SKM-1 treated with dmso at 0.1 percent for 144 hours (cell line): ENCODE data around the gene USP20.
"Not testable (repeated sequence)": the region's sequence is repeated elsewhere in the genome, so short reads cannot be mapped to it uniquely, and the experiment has no call there.

Source experiments
- DNase-seq: peaks from one replicate; lab custom pipeline; 2025; ENCODE audit not compliant: unreplicated experiment; lab: John Stamatoyannopoulos, UW

The USP20 gene

GRCh38 chr9:129835128-129835859 is at the start of gene USP20, which contains the start of gene C9orf78:
Gene USP20 (plus strand): TSS chr9:129835458. CDS start chr9:129852556, 17,098 bp downstream.
Gene C9orf78 (minus strand): TSS chr9:129835275. CDS start chr9:129835221, 54 bp downstream.
- peak; percentile 96 for DNase-seq

- no peak for DNase-seq
Observed at GRCh38 chr9:129785866-129786265, 49.4 kb upstream of the USP20 start.

DNA sequence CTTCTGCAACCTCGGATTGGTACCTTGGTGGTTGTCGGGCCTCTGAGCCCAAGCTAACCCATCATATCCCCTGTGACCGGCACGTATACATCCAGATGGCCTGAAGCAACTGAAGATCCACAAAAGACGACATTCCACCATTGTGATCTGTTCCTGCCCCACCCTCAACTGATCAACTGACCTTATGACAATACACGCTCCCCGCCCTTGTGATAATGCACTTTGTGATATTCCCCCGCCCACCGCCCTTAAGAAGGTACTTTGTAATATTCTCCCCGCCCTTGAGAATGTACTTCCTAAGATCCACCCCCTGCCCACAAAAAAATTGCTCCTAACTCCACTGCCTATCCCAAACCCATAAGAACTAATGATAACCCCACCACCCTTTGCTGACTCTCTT is 48.8 kb upstream of the USP20 start:
- DNase-seq = no peak

GRCh38 chr9:129794549-129794948 is 40.7 kb upstream of the USP20 start:
- no peak for DNase-seq

- not testable (repeated sequence) for DNase-seq
Observed at GRCh38 chr9:129796029-129796428, 39.2 kb upstream of the USP20 start.

- no peak for DNase-seq
Observed at GRCh38 chr9:129798973-129799372, 36.3 kb upstream of the USP20 start.

- DNase-seq = no peak
Observed at GRCh38 chr9:129801504-129801903, 33.8 kb upstream of the USP20 start.

GRCh38 chr9:129802833-129803675 is 32.2 kb upstream of the USP20 start, which contains the start of gene TOR1B:
Gene TOR1B (plus strand): TSS chr9:129803184. CDS start chr9:129803213, 29 bp downstream.
- DNase-seq = peak; percentile 80

DNA sequence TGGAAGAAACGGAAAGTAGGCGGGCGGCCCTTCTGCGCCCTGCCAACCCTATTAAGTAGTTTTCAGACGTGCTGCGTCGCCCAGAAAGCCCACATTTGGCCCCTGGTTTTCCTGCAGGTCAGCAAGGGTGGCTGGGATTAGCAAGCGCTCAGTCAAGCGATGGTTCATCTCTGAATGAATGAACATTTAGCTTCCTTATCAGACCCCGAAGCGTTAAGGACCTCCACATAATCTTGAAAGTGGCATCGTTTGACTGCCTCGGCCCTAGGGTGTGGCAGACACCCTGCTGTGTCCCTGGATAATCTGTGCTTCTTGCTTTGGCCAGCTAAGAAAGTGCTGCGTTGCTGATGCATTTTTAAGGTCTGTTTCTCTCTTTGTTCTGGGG is 31.6 kb upstream of the USP20 start:
- DNase-seq = no peak

- DNase-seq = peak; percentile 60
Observed at GRCh38 chr9:129806061-129806460, 29.2 kb upstream of the USP20 start.

DNA sequence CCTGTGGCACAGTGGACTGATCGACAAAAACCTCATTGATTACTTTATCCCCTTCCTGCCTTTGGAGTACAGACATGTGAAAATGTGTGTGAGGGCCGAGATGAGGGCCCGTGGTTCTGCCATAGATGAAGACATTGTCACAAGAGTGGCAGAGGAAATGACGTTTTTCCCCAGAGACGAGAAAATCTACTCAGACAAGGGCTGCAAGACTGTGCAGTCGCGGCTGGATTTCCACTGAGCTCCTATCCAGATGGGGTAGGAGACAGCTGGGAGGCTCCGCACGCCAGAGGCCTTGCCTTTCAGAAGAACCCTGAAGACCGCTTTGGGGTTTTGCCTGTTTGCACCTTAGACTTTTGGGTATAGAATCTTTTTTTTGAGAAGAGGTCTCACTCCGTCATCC is 25.9 kb upstream of the USP20 start:
- no peak for DNase-seq

DNA sequence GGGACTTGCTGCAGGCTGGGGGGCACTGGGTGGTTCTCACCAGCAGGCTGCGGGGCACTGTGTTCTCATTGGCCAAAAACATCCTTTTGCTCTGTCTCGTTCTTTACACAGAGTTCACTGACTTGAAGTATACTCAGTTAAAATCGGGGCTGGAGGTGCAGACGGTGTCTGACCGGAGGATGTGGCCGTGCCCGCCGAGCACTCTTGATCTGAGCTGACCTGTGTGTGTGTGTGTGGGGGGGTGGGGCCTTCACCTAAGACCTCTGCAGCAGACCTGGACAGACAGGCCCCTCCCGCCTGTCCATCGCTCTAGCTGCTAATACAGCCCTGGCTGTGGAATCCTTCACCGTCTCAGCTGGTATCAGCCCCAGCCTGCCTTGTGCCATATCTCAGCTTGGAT is 25.1 kb upstream of the USP20 start:
- no peak for DNase-seq

DNA sequence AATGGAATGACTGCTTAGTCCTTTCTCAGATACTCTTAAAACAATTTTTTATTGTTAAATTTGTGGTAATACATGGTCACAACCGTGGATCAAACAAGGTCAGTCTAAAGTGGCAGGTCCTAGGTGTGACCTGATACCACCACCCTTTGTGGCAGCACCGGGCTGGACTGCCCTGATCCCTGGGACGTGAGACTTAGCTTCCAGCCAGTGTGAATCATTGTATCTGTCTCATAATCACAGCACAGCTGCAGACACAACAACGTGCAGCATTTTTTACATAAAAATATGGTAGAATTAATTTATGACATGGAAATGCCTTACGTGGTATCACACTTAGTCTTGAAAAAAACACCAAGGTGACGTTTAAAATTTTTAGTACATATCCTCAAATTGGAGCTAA is 24.5 kb upstream of the USP20 start:
- no peak for DNase-seq

GRCh38 chr9:129811967-129812363 is 23.3 kb upstream of the USP20 start:
- DNase-seq = no peak

- DNase-seq = no peak
Observed at GRCh38 chr9:129812385-129812784, 22.9 kb upstream of the USP20 start.

- no peak for DNase-seq
Observed at GRCh38 chr9:129813661-129814060, 21.6 kb upstream of the USP20 start.

DNA sequence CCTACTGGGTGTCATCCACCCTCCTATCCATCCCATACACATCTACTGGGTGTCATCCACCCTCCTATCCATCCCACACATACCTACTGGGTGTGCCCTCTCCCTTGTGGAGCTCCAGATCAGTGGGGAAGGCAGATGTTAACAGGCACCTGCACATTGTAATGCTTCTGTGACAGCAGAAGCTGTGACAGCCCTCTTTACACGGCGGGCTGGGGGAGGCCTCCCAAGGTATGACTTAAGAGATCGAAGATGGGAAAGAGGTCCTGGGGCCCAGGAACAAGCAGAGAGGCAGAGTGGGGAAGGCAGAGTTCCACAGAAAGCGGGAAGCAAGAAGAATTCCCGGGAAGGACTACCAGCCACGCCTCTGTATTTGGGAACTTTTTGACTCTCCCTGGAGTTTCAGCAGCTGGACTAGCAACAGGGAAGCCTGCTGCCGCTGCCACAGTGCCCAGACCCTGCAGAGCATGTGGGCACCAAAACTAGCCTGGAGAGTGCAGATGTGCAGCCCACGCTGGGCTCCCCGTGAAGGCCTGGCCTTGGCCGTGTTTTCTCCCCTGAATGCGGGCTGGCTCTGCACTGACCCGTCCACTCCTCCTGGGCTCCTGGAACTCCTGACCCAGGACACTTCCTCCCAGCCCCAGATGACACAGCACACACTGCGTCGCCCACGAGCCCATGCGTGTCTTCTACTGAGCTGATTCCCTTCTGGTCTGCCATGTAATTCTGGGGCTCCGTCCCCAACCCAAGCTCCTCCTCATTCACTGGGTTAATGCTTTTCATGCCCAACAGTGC is 20.6 kb upstream of the USP20 start:
- DNase-seq = no peak

- DNase-seq = no peak
Observed at GRCh38 chr9:129815278-129815677, 20.0 kb upstream of the USP20 start.

- DNase-seq = peak; percentile 93
Observed at GRCh38 chr9:129816501-129817435, 18.5 kb upstream of the USP20 start.

- peak; percentile 67 for DNase-seq
Observed at GRCh38 chr9:129822898-129823541, 12.2 kb upstream of the USP20 start.
